HEK293 (cell line): ENCODE results near the gene RIMBP3C.

Experiments used
- CTCF ChIP-seq: fragments of 450-650 bp; formaldehyde crosslinking; IDR thresholded peaks from 2 replicates; pipeline ENCODE4 v1.5.1; 2016; ENCODE audit warnings: missing biosample characterization, missing genetic modification characterization
- HOXD13 ChIP-seq: sonication (generic); formaldehyde crosslinking; IDR thresholded peaks from 2 replicates; pipeline ENCODE4 v1.8.0; 2022; ENCODE audit warnings: missing genetic modification reagents, borderline replicate concordance
- SCRT1 ChIP-seq: fragments of 450-650 bp; formaldehyde crosslinking; IDR thresholded peaks from 2 replicates; pipeline ENCODE4 v1.5.1; 2016; ENCODE audit warnings: missing biosample characterization, missing genetic modification characterization, borderline replicate concordance
- ZBTB1 ChIP-seq: fragments of 450-650 bp; formaldehyde crosslinking; IDR thresholded peaks from 2 replicates; pipeline ENCODE4 v1.5.1; 2016; ENCODE audit warnings: missing biosample characterization, missing genetic modification characterization

GRCh38 chr22:21592422-21592821, 41.2 kb upstream of the RIMBP3C start:
- TF ChIP-seq HOXD13 (CRISPR knock-in tag), result no peak
- no peak for TF ChIP-seq CTCF
- TF ChIP-seq SCRT1 (tag by site-specific recombination), result no peak
- no peak for TF ChIP-seq ZBTB1 (tag by site-specific recombination)
